ENCODE measurements around the gene DNM3. TPM values are rescaled to one million over a fixed set of nuclear protein-coding genes. Genes with fewer than 3 reads are reported as not detected.

Gene DNM3
- polyA plus RNA-seq, 4 donors = 0.67 to 1.2 (median 0.99) TPM; not detected in 1

- no peak overlapping the region for H3K27ac ChIP-seq (ENCODE audit: low read depth in 1 of 3, low read length in 2 of 3)
- no peak for FAIRE-seq
- DNase-seq = peak in 1 of 2 donors; percentile 40
Measured at GRCh38 chr1:171850651-171851350, 9.5 kb downstream of the DNM3 start.

GRCh38 chr1:171852272-171852671, 11.0 kb downstream of the DNM3 start:
- DNase-seq = no peak
- FAIRE-seq = no peak
- no peaks in the 10 kb centered on the region for H3K36me3 ChIP-seq (ENCODE audit: control insufficient read depth in 3 of 3, insufficient read depth in 2 of 3, low read depth in 1 of 3, low read length in 3 of 3)

More at GRCh38 chr1:171850651-171851350, 9.5 kb downstream of the DNM3 start:
- Histone ChIP-seq H3K4me3 (ENCODE audit: low read depth in 1 of 3, low read length in 3 of 3) (no peak overlapping the region), H3K27me3 (ENCODE audit: control insufficient read depth in 3 of 3, insufficient read depth in 3 of 3, low read length in 3 of 3) (no peaks in the 10 kb centered on the region), H3K36me3 (ENCODE audit: control insufficient read depth in 3 of 3, insufficient read depth in 2 of 3, low read depth in 1 of 3, low read length in 3 of 3) (no peaks in the 10 kb centered on the region), H3K4me1 (ENCODE audit: control insufficient read depth in 3 of 3, insufficient read depth in 2 of 3, low read depth in 1 of 3, low read length in 2 of 3) (no peaks in the 10 kb centered on the region), H3K9me3 (ENCODE audit: control insufficient read depth in 2 of 2, insufficient read depth in 1 of 2, low read depth in 1 of 2, low read length in 1 of 2) (no peaks in the 10 kb centered on the region)
- 53 to 69% (median 63%) methylated on average over 5 of the region's 5 CpGs for WGBS, 3 donors

GRCh38 chr1:171855381-171855780, 14.1 kb downstream of the DNM3 start:
- DNase-seq (no peak), FAIRE-seq (no peak)
- H3K36me3 ChIP-seq (ENCODE audit: control insufficient read depth in 3 of 3, insufficient read depth in 2 of 3, low read depth in 1 of 3, low read length in 3 of 3) = no peaks in the 10 kb centered on the region
- H3K4me3 ChIP-seq (ENCODE audit: low read depth in 1 of 3, low read length in 3 of 3) = no peak overlapping the region
- 94 to 97% (median 96%) methylated on average over 1 of the region's 1 CpG for WGBS, 3 donors
- H3K9me3 ChIP-seq (ENCODE audit: control insufficient read depth in 2 of 2, insufficient read depth in 1 of 2, low read depth in 1 of 2, low read length in 1 of 2) = no peaks in the 10 kb centered on the region
- no peaks in the 10 kb centered on the region for H3K27me3 ChIP-seq (ENCODE audit: control insufficient read depth in 3 of 3, insufficient read depth in 3 of 3, low read length in 3 of 3)
- H3K4me1 ChIP-seq (ENCODE audit: control insufficient read depth in 3 of 3, insufficient read depth in 2 of 3, low read depth in 1 of 3, low read length in 2 of 3) = no peaks in the 10 kb centered on the region
- H3K27ac ChIP-seq (ENCODE audit: low read depth in 1 of 3, low read length in 2 of 3) = no peak overlapping the region

More at GRCh38 chr1:171852272-171852671, 11.0 kb downstream of the DNM3 start:
- Histone ChIP-seq H3K27ac (ENCODE audit: low read depth in 1 of 3, low read length in 2 of 3) (no peak overlapping the region), H3K4me1 (ENCODE audit: control insufficient read depth in 3 of 3, insufficient read depth in 2 of 3, low read depth in 1 of 3, low read length in 2 of 3) (no peaks in the 10 kb centered on the region), H3K4me3 (ENCODE audit: low read depth in 1 of 3, low read length in 3 of 3) (no peak overlapping the region), H3K27me3 (ENCODE audit: control insufficient read depth in 3 of 3, insufficient read depth in 3 of 3, low read length in 3 of 3) (no peaks in the 10 kb centered on the region), H3K9me3 (ENCODE audit: control insufficient read depth in 2 of 2, insufficient read depth in 1 of 2, low read depth in 1 of 2, low read length in 1 of 2) (no peaks in the 10 kb centered on the region)

GRCh38 chr1:171858696-171859095, 17.4 kb downstream of the DNM3 start:
- DNase-seq = no peak
- Histone ChIP-seq H3K9me3 (ENCODE audit: control insufficient read depth in 2 of 2, insufficient read depth in 1 of 2, low read depth in 1 of 2, low read length in 1 of 2) (no peaks in the 10 kb centered on the region), H3K27ac (ENCODE audit: low read depth in 1 of 3, low read length in 2 of 3) (no peak overlapping the region), H3K4me3 (ENCODE audit: low read depth in 1 of 3, low read length in 3 of 3) (no peak overlapping the region), H3K27me3 (ENCODE audit: control insufficient read depth in 3 of 3, insufficient read depth in 3 of 3, low read length in 3 of 3) (no peaks in the 10 kb centered on the region), H3K36me3 (ENCODE audit: control insufficient read depth in 3 of 3, insufficient read depth in 2 of 3, low read depth in 1 of 3, low read length in 3 of 3) (no peaks in the 10 kb centered on the region), H3K4me1 (ENCODE audit: control insufficient read depth in 3 of 3, insufficient read depth in 2 of 3, low read depth in 1 of 3, low read length in 2 of 3) (no peaks in the 10 kb centered on the region)
- WGBS, 3 donors = 70 to 78% (median 72%) methylated on average over 3 of the region's 3 CpGs
- no peak for FAIRE-seq

DNA sequence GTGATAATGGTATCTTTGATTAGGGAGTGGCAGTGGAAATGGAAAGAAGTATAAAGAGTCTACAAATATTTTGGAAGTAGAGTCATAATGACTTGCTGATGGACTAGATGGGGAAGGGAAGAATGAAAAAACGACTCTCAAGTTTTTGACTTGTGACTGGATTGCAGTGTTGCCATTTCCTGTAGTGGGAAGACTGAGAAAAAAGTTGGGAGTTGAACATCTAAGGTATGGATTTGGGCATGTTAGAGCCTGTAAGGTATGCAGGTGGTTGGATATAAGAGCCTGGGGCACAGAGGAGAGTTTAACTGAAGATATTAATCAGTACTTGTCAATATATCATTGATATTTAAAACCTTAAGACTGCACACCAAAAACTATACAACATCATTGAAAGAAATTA, 19.4 kb downstream of the DNM3 start:
- WGBS, 3 donors = 65 to 76% (median 71%) methylated on average over 1 of the region's 1 CpG
- no peak for DNase-seq

DNA sequence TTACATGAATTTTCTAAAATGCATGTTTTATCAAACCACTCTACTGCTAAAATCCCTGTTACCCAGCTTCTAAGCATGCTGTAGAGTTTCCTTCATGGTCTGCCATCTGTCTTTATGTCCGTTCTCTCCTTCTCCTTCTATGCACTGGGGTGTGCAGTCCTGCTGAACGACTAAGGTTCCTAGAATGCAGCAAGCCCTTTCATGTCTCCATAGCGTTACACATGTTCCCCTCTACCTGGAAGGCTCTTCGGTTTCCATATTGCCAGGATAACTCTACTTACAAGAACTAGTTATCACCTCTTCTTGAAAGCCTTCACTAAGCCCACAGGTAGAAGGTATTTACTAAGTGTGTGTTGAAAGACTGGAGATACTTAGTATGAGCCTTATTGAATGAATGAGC, 22.2 kb downstream of the DNM3 start:
- no peaks in the 10 kb centered on the region for H3K27me3 ChIP-seq (ENCODE audit: control insufficient read depth in 3 of 3, insufficient read depth in 3 of 3, low read length in 3 of 3)
- no peaks in the 10 kb centered on the region for H3K4me1 ChIP-seq (ENCODE audit: control insufficient read depth in 3 of 3, insufficient read depth in 2 of 3, low read depth in 1 of 3, low read length in 2 of 3)
- H3K36me3 ChIP-seq (ENCODE audit: control insufficient read depth in 3 of 3, insufficient read depth in 2 of 3, low read depth in 1 of 3, low read length in 3 of 3) = no peaks in the 10 kb centered on the region
- DNase-seq (no peak), FAIRE-seq (no peak)
- no peaks in the 10 kb centered on the region for H3K9me3 ChIP-seq (ENCODE audit: control insufficient read depth in 2 of 2, insufficient read depth in 1 of 2, low read depth in 1 of 2, low read length in 1 of 2)
- no peak overlapping the region for H3K4me3 ChIP-seq (ENCODE audit: low read depth in 1 of 3, low read length in 3 of 3)
- WGBS, 3 donors = 85 to 92% (median 85%) methylated on average over 4 of the region's 4 CpGs
- H3K27ac ChIP-seq (ENCODE audit: low read depth in 1 of 3, low read length in 2 of 3) = no peak overlapping the region

More for the DNA sequence above, 19.4 kb downstream of the DNM3 start:
- H3K27ac ChIP-seq (ENCODE audit: low read depth in 1 of 3, low read length in 2 of 3) = no peak overlapping the region
- H3K27me3 ChIP-seq (ENCODE audit: control insufficient read depth in 3 of 3, insufficient read depth in 3 of 3, low read length in 3 of 3) = no peaks in the 10 kb centered on the region
- no peaks in the 10 kb centered on the region for H3K36me3 ChIP-seq (ENCODE audit: control insufficient read depth in 3 of 3, insufficient read depth in 2 of 3, low read depth in 1 of 3, low read length in 3 of 3)
- H3K4me3 ChIP-seq (ENCODE audit: low read depth in 1 of 3, low read length in 3 of 3) = no peak overlapping the region
- H3K9me3 ChIP-seq (ENCODE audit: control insufficient read depth in 2 of 2, insufficient read depth in 1 of 2, low read depth in 1 of 2, low read length in 1 of 2) = no peaks in the 10 kb centered on the region
- no peaks in the 10 kb centered on the region for H3K4me1 ChIP-seq (ENCODE audit: control insufficient read depth in 3 of 3, insufficient read depth in 2 of 3, low read depth in 1 of 3, low read length in 2 of 3)
- no peak for FAIRE-seq

- no peak for DNase-seq
- Histone ChIP-seq H3K4me3 (ENCODE audit: low read depth in 1 of 3, low read length in 3 of 3) (no peak overlapping the region), H3K27ac (ENCODE audit: low read depth in 1 of 3, low read length in 2 of 3) (no peak overlapping the region), H3K9me3 (ENCODE audit: control insufficient read depth in 2 of 2, insufficient read depth in 1 of 2, low read depth in 1 of 2, low read length in 1 of 2) (no peaks in the 10 kb centered on the region), H3K4me1 (ENCODE audit: control insufficient read depth in 3 of 3, insufficient read depth in 2 of 3, low read depth in 1 of 3, low read length in 2 of 3) (no peaks in the 10 kb centered on the region), H3K27me3 (ENCODE audit: control insufficient read depth in 3 of 3, insufficient read depth in 3 of 3, low read length in 3 of 3) (no peaks in the 10 kb centered on the region), H3K36me3 (ENCODE audit: control insufficient read depth in 3 of 3, insufficient read depth in 2 of 3, low read depth in 1 of 3, low read length in 3 of 3) (no peaks in the 10 kb centered on the region)
- no peak for FAIRE-seq
Measured at GRCh38 chr1:171864308-171864707, 23.0 kb downstream of the DNM3 start.

- H3K36me3 ChIP-seq (ENCODE audit: control insufficient read depth in 3 of 3, insufficient read depth in 2 of 3, low read depth in 1 of 3, low read length in 3 of 3) = no peaks in the 10 kb centered on the region
- no peaks in the 10 kb centered on the region for H3K27me3 ChIP-seq (ENCODE audit: control insufficient read depth in 3 of 3, insufficient read depth in 3 of 3, low read length in 3 of 3)
- DNase-seq (no peak), FAIRE-seq (no peak)
- no peak overlapping the region for H3K4me3 ChIP-seq (ENCODE audit: low read depth in 1 of 3, low read length in 3 of 3)
- WGBS, 3 donors = 85 to 86% (median 86%) methylated on average over 6 of the region's 6 CpGs
- no peak overlapping the region for H3K27ac ChIP-seq (ENCODE audit: low read depth in 1 of 3, low read length in 2 of 3)
- H3K9me3 ChIP-seq (ENCODE audit: control insufficient read depth in 2 of 2, insufficient read depth in 1 of 2, low read depth in 1 of 2, low read length in 1 of 2) = no peaks in the 10 kb centered on the region
- H3K4me1 ChIP-seq (ENCODE audit: control insufficient read depth in 3 of 3, insufficient read depth in 2 of 3, low read depth in 1 of 3, low read length in 2 of 3) = no peaks in the 10 kb centered on the region
Measured at GRCh38 chr1:171865106-171865505, 23.8 kb downstream of the DNM3 start.

DNA sequence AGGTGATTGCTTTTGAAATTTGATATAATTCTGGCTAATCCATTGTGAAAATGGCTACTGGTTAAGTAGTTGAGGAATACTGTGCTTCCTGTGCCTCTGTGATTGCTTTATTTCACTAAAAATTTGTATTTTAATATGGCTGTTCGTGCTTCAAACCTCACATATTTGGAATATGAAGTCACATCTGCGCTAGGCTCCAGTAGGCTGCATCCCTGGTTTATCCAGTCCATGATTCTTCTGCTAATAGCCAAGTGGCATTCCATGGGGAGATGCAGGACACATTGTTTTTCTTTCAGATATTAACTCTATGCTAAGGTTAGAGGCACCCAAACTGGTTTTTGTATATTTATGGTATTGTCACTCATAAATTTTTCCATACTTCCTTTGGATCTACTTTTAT, 25.9 kb downstream of the DNM3 start:
- no peaks in the 10 kb centered on the region for H3K27me3 ChIP-seq (ENCODE audit: control insufficient read depth in 3 of 3, insufficient read depth in 3 of 3, low read length in 3 of 3)
- WGBS, 3 donors = 80 to 87% (median 82%) methylated on average over 2 of the region's 2 CpGs

More for the DNA sequence above, 25.9 kb downstream of the DNM3 start:
- Histone ChIP-seq H3K36me3 (ENCODE audit: control insufficient read depth in 3 of 3, insufficient read depth in 2 of 3, low read depth in 1 of 3, low read length in 3 of 3) (no peaks in the 10 kb centered on the region), H3K9me3 (ENCODE audit: control insufficient read depth in 2 of 2, insufficient read depth in 1 of 2, low read depth in 1 of 2, low read length in 1 of 2) (no peaks in the 10 kb centered on the region), H3K27ac (ENCODE audit: low read depth in 1 of 3, low read length in 2 of 3) (no peak overlapping the region), H3K4me3 (ENCODE audit: low read depth in 1 of 3, low read length in 3 of 3) (no peak overlapping the region), H3K4me1 (ENCODE audit: control insufficient read depth in 3 of 3, insufficient read depth in 2 of 3, low read depth in 1 of 3, low read length in 2 of 3) (no peaks in the 10 kb centered on the region)
- DNase-seq (no peak), FAIRE-seq (no peak)
